ENCODE data around the gene LRRN2. TPM values are rescaled to one million over a fixed set of nuclear protein-coding genes. Genes with fewer than 3 reads are reported as not detected.

The LRRN2 gene
- total and polyA plus RNA-seq, 9 of the 15 experiments (the other 6 are each of a cell fraction or from before 2014, with no cell fraction given) = 0.05 TPM; not detected in 8

DNA sequence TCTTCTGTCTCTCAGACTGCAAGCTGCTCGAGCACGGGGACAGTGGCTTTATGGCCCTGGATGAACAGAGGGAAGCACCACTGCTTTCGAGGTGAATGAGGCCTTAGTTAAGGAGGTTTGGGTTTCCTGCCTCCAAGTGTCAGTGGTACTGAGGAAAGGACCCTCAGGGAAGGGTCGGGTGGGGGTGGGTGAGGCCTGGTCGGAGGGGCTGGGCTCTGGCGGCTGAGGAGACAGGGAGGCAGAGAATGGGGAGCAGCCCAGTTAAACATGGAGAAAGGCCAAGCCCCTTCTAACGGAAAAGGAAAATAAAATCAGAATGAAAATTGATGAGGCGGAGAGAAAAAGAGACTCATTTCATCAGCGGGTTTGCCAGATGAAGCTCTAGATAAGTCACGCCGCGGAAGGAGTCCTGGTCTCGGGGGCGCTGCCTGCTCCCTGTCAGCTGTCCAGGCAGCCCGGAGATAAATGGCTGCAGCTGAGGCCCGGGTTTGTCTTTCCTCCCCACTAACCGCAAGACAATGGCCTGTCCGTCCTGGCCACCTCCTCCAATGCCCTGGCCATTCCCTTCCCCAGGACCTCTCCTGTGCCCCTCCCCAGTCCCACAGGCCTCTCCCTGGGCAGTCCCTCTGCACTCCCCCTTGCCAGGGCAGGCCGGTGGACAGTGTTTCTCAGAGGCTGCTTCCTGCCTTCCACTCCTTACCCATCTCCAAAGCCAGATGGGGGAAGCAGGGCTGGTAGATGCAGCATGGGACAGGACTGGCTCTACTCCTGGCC, 55.2 kb downstream of the LRRN2 start (continued):
- TF ChIP-seq, protein P1, sequence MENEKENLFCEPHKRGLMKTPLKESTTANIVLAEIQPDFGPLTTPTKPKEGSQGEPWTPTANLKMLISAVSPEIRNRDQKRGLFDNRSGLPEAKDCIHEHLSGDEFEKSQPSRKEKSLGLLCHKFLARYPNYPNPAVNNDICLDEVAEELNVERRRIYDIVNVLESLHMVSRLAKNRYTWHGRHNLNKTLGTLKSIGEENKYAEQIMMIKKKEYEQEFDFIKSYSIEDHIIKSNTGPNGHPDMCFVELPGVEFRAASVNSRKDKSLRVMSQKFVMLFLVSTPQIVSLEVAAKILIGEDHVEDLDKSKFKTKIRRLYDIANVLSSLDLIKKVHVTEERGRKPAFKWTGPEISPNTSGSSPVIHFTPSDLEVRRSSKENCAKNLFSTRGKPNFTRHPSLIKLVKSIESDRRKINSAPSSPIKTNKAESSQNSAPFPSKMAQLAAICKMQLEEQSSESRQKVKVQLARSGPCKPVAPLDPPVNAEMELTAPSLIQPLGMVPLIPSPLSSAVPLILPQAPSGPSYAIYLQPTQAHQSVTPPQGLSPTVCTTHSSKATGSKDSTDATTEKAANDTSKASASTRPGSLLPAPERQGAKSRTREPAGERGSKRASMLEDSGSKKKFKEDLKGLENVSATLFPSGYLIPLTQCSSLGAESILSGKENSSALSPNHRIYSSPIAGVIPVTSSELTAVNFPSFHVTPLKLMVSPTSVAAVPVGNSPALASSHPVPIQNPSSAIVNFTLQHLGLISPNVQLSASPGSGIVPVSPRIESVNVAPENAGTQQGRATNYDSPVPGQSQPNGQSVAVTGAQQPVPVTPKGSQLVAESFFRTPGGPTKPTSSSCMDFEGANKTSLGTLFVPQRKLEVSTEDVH (IDR thresholded peaks at IDR 0.05; ENCODE audit: low read depth, partially characterized antibody) = peak; percentile 42
- no peak for TF ChIP-seq POLR3G (IDR thresholded peaks at IDR 0.05; ENCODE audit: extremely low read depth, insufficient read length, insufficient replicate concordance)
- no peak for TF ChIP-seq NCOA4 (IDR thresholded peaks at IDR 0.05; ENCODE audit: partially characterized antibody)
- no peak for TF ChIP-seq RFX5 (IDR thresholded peaks at IDR 0.05; ENCODE audit: low read depth, low read length)
- TF ChIP-seq, protein P2, sequence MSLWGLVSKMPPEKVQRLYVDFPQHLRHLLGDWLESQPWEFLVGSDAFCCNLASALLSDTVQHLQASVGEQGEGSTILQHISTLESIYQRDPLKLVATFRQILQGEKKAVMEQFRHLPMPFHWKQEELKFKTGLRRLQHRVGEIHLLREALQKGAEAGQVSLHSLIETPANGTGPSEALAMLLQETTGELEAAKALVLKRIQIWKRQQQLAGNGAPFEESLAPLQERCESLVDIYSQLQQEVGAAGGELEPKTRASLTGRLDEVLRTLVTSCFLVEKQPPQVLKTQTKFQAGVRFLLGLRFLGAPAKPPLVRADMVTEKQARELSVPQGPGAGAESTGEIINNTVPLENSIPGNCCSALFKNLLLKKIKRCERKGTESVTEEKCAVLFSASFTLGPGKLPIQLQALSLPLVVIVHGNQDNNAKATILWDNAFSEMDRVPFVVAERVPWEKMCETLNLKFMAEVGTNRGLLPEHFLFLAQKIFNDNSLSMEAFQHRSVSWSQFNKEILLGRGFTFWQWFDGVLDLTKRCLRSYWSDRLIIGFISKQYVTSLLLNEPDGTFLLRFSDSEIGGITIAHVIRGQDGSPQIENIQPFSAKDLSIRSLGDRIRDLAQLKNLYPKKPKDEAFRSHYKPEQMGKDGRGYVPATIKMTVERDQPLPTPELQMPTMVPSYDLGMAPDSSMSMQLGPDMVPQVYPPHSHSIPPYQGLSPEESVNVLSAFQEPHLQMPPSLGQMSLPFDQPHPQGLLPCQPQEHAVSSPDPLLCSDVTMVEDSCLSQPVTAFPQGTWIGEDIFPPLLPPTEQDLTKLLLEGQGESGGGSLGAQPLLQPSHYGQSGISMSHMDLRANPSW (CRISPR knock-in tag; IDR thresholded peaks at IDR 0.05) = no peak
- peak; percentile 55; the same call in 1 of the 2 replicates for TF ChIP-seq EP300 (IDR thresholded peaks at IDR 0.05; ENCODE audit: low read length)
- TF ChIP-seq ZNF165 (CRISPR knock-in tag; IDR thresholded peaks at IDR 0.05; ENCODE audit: borderline replicate concordance) = 0 out of 2 replicates have a peak, but pooled peaks have one; percentile 27
- TF ChIP-seq NR2C2 (CRISPR knock-in tag; IDR thresholded peaks at IDR 0.05) = no peak
- TF ChIP-seq NR2C2 (tag; IDR thresholded peaks at IDR 0.05) = no peak
- no peak for TF ChIP-seq KAT2B (IDR thresholded peaks at IDR 0.05; ENCODE audit: low read depth, low read length)
- TF ChIP-seq SIX5 (IDR thresholded peaks at IDR 0.05; ENCODE audit: borderline replicate concordance in 1 of 2, insufficient read depth in 1 of 2, low read depth in 1 of 2, low read length in 2 of 2) = no peak
- TF ChIP-seq TRIM28 (IDR thresholded peaks at IDR 0.05) = peak; percentile 23; the same call in 1 of the 2 replicates
- no peak for TF ChIP-seq ZZZ3 (IDR thresholded peaks at IDR 0.05)
- no peak for TF ChIP-seq FOXA1 (IDR thresholded peaks at IDR 0.05; ENCODE audit: borderline replicate concordance)
- no peak for TF ChIP-seq ZC3H11A (IDR thresholded peaks at IDR 0.05; ENCODE audit: low read depth, low read length)
- TF ChIP-seq, protein P3, sequence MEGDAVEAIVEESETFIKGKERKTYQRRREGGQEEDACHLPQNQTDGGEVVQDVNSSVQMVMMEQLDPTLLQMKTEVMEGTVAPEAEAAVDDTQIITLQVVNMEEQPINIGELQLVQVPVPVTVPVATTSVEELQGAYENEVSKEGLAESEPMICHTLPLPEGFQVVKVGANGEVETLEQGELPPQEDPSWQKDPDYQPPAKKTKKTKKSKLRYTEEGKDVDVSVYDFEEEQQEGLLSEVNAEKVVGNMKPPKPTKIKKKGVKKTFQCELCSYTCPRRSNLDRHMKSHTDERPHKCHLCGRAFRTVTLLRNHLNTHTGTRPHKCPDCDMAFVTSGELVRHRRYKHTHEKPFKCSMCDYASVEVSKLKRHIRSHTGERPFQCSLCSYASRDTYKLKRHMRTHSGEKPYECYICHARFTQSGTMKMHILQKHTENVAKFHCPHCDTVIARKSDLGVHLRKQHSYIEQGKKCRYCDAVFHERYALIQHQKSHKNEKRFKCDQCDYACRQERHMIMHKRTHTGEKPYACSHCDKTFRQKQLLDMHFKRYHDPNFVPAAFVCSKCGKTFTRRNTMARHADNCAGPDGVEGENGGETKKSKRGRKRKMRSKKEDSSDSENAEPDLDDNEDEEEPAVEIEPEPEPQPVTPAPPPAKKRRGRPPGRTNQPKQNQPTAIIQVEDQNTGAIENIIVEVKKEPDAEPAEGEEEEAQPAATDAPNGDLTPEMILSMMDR (IDR thresholded peaks at IDR 0.05 in 2 of 3, conservative IDR thresholded peaks at IDR 0.05 in 1 of 3; ENCODE audit: insufficient read depth in 2 of 3, low read depth in 1 of 3, low read length in 3 of 3) = no peak
- TF ChIP-seq, protein P4, sequence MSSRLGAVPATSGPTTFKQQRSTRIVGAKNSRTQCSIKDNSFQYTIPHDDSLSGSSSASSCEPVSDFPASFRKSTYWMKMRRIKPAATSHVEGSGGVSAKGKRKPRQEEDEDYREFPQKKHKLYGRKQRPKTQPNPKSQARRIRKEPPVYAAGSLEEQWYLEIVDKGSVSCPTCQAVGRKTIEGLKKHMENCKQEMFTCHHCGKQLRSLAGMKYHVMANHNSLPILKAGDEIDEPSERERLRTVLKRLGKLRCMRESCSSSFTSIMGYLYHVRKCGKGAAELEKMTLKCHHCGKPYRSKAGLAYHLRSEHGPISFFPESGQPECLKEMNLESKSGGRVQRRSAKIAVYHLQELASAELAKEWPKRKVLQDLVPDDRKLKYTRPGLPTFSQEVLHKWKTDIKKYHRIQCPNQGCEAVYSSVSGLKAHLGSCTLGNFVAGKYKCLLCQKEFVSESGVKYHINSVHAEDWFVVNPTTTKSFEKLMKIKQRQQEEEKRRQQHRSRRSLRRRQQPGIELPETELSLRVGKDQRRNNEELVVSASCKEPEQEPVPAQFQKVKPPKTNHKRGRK (tag; IDR thresholded peaks at IDR 0.05) = no peak
- TF ChIP-seq GATA2 (CRISPR knock-in tag; IDR thresholded peaks at IDR 0.05) = peak; percentile 50; the same call in 1 of the 2 replicates
- TF ChIP-seq ZNF324 (CRISPR knock-in tag; IDR thresholded peaks at IDR 0.05) = no peak

All from K562 (cell line).